RWPE2 (cell line): ENCODE measurements around the gene ZNF710.

Source experiments
- ATAC-seq: fragments of 200-7000 bp; cut with Tn5 transposase; 3 replicates; pipeline ENCODE4 v1.9.1; 2021; ENCODE audit warnings: low read depth
- DNase-seq: peaks from one replicate; pipeline ENCODE4 v3.0.0-alpha.2; 2020; ENCODE audit warnings: low spot score
- H3K27ac ChIP-seq: fragments of 450-650 bp; 2 replicates; pipeline ENCODE4 v1.5.1; 2017; ENCODE audit warnings: mild to moderate bottlenecking; ENCODE audit not compliant: poor library complexity, severe bottlenecking
- H3K27me3 ChIP-seq: fragments of 250-450 bp; sonication (Bioruptor Pico); 2 replicates; pipeline ENCODE4 v1.5.1; 2021; ENCODE audit warnings: mild to moderate bottlenecking, moderate library complexity; ENCODE audit not compliant: insufficient read depth, poor library complexity, severe bottlenecking
- H3K36me3 ChIP-seq: fragments of 250-450 bp; sonication (Bioruptor Pico); 2 replicates; pipeline ENCODE4 v1.5.1; 2020; ENCODE audit warnings: low read depth, mild to moderate bottlenecking, moderate library complexity
- H3K4me1 ChIP-seq: fragments of 250-450 bp; sonication (Bioruptor Pico); 2 replicates; pipeline ENCODE4 v1.5.1; 2021; ENCODE audit warnings: mild to moderate bottlenecking, moderate library complexity; ENCODE audit not compliant: insufficient read depth, poor library complexity, severe bottlenecking
- H3K4me3 ChIP-seq: fragments of 250-450 bp; sonication (Bioruptor Pico); 2 replicates; pipeline ENCODE4 v1.5.1; 2021; ENCODE audit warnings: mild to moderate bottlenecking, moderate library complexity; ENCODE audit not compliant: severe bottlenecking
- H3K9me3 ChIP-seq: fragments of 250-450 bp; sonication (Bioruptor Pico); 2 replicates; pipeline ENCODE4 v1.5.1; 2021; ENCODE audit warnings: mild to moderate bottlenecking, moderate library complexity; ENCODE audit not compliant: severe bottlenecking
- CTCF ChIP-seq: fragments of 450-650 bp; IDR thresholded peaks from one replicate; pipeline ENCODE4 v1.5.1; 2017; ENCODE audit warnings: mild to moderate bottlenecking, moderate library complexity; ENCODE audit not compliant: poor library complexity, severe bottlenecking

ZNF710 gene

GRCh38 chr15:90126022-90126421 is 124.9 kb downstream of the ZNF710 start:
- Histone ChIP-seq H3K27ac (no peak overlapping the region), H3K4me1 (peaks cover under 1% of the 10 kb centered on the region), H3K4me3 (no peak overlapping the region), H3K36me3 (no peaks in the 10 kb centered on the region), H3K9me3 (no peaks in the 10 kb centered on the region), H3K27me3 (no peaks in the 10 kb centered on the region)
- ATAC-seq: no peak
- no peak for DNase-seq
- no peak for TF ChIP-seq CTCF

- TF ChIP-seq CTCF: no peak
Observed at GRCh38 chr15:90126596-90127435, 125.7 kb downstream of the ZNF710 start.

GRCh38 chr15:90130291-90130690 is 129.2 kb downstream of the ZNF710 start:
- Histone ChIP-seq H3K9me3 (no peaks in the 10 kb centered on the region), H3K4me1 (peaks cover 5% of the 10 kb centered on the region), H3K36me3 (no peaks in the 10 kb centered on the region)

More at GRCh38 chr15:90126596-90127435, 125.7 kb downstream of the ZNF710 start:
- H3K4me1 ChIP-seq: peaks cover 5% of the 10 kb centered on the region
- no peaks in the 10 kb centered on the region for H3K27me3 ChIP-seq
- H3K9me3 ChIP-seq: no peaks in the 10 kb centered on the region
- no peak overlapping the region for H3K4me3 ChIP-seq
- no peaks in the 10 kb centered on the region for H3K36me3 ChIP-seq
- ATAC-seq (no peak), DNase-seq (no peak)
- no peak overlapping the region for H3K27ac ChIP-seq

More at GRCh38 chr15:90130291-90130690, 129.2 kb downstream of the ZNF710 start:
- DNase-seq (no peak), ATAC-seq (no peak)
- H3K27me3 ChIP-seq: no peaks in the 10 kb centered on the region
- no peak for TF ChIP-seq CTCF
- no peak overlapping the region for H3K4me3 ChIP-seq
- H3K27ac ChIP-seq: no peak overlapping the region
